Breast epithelium (tissue), 3 donors: Measurements from ENCODE around the gene IDS.
"Not testable (repeated sequence)": the region's sequence is repeated elsewhere in the genome, so short reads cannot be mapped to it uniquely, and the experiment has no call there.

Experiments used
- CTCF ChIP-seq, 3 donors: fragments of 450-650 bp; IDR thresholded peaks; one replicate each; pipeline ENCODE4 v1.5.1; 2016 to 2017; ENCODE audit warnings: antibody characterized with exemption in 3 of 3, mild to moderate bottlenecking in 3 of 3, moderate library complexity in 3 of 3
- POLR2A ChIP-seq: fragments of 450-650 bp; IDR thresholded peaks from one replicate; pipeline ENCODE4 v1.6.1; 2016; ENCODE audit warnings: antibody characterized with exemption, mild to moderate bottlenecking, moderate library complexity
- POLR2AphosphoS5 ChIP-seq, 3 donors: sonication (generic); formaldehyde crosslinking; IDR thresholded peaks; one replicate each; pipeline ENCODE4 v1.6.1; 2017; ENCODE audit warnings: antibody characterized with exemption in 3 of 3

GRCh38 chrX:149545545-149546543 is 40.7 kb upstream of the IDS start:
- not testable (repeated sequence) for TF ChIP-seq POLR2A; CTCF (IDR thresholded peaks at IDR 0.05); POLR2AphosphoS5 (IDR thresholded peaks at IDR 0.05)
